ENCODE measurements around the gene ATXN10.

Gene ATXN10

DNA sequence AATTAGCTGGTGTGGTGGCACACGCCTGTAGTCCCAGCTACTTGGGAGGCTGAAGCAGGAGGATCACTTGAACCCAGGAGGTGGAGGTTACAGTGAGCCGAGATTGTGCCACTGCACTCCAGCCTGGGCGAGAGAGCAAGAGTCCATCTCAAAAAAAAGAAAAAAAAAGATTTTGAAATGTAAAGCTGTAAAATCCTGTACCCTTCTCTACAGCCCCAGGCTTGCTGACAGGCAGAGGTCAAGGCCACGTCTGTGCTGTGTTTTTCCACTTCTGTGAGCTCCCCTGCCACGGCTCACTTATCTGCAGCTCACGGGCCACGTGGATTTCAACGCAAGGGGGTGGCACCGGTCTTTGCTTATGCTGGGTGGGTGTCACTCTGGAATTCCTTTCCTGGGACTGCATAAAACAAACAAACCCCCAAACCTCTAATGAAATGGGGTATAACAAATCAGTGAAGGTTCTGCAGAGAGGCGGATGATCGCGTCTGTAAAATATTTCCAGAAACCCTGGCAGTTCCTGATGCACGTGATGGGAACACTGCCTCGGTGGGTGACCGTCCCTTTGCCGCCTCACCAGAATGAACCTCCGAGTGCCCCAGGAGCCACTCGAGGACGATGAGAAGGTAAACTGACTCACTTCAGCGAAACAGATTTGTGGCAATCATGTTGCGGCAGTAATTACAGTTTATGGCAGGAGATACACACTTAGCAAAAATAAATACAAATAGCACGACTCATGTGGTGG lies 44.0 kb upstream of the ATXN10 start:
- no peak overlapping the region for H3K27ac ChIP-seq (ENCODE audit: poor library complexity, severe bottlenecking)
- no peaks in the 10 kb centered on the region for H3K9me3 ChIP-seq (ENCODE audit: severe bottlenecking)
- H3K36me3 ChIP-seq (ENCODE audit: low read depth): no peaks in the 10 kb centered on the region
- no peak overlapping the region for H3K4me3 ChIP-seq (ENCODE audit: severe bottlenecking)
- H3K4me1 ChIP-seq (ENCODE audit: insufficient read depth, poor library complexity, severe bottlenecking): peaks cover 14% of the 10 kb centered on the region
- no peaks in the 10 kb centered on the region for H3K27me3 ChIP-seq (ENCODE audit: insufficient read depth, poor library complexity, severe bottlenecking)
- no peak for ATAC-seq (ENCODE audit: low read depth)
- DNase-seq (ENCODE audit: low spot score): no peak
- TF ChIP-seq, protein P1, sequence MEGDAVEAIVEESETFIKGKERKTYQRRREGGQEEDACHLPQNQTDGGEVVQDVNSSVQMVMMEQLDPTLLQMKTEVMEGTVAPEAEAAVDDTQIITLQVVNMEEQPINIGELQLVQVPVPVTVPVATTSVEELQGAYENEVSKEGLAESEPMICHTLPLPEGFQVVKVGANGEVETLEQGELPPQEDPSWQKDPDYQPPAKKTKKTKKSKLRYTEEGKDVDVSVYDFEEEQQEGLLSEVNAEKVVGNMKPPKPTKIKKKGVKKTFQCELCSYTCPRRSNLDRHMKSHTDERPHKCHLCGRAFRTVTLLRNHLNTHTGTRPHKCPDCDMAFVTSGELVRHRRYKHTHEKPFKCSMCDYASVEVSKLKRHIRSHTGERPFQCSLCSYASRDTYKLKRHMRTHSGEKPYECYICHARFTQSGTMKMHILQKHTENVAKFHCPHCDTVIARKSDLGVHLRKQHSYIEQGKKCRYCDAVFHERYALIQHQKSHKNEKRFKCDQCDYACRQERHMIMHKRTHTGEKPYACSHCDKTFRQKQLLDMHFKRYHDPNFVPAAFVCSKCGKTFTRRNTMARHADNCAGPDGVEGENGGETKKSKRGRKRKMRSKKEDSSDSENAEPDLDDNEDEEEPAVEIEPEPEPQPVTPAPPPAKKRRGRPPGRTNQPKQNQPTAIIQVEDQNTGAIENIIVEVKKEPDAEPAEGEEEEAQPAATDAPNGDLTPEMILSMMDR (IDR thresholded peaks at IDR 0.05; ENCODE audit: poor library complexity, severe bottlenecking): no peak

DNA sequence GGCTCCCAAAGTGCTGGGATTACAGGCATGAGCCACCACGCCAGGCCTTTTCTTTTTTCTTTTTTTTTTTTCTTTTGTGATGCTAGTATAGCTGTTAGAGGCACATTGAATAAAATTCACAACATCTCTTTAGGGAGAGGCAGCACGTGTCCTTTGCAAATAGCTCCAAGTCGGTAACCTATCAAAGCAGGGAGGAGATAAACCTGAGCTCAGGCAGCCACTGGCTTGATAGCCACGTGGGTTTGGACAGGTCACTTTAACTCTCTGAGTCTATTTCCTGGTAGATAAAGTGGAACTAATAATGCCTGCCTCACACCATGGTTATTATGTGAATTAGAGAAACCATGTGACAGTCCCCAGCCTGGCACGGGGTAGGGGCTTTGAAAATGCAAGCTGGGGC lies 43.1 kb upstream of the ATXN10 start:
- no peaks in the 10 kb centered on the region for H3K27me3 ChIP-seq (ENCODE audit: insufficient read depth, poor library complexity, severe bottlenecking)
- no peak overlapping the region for H3K4me3 ChIP-seq (ENCODE audit: severe bottlenecking)
- DNase-seq (ENCODE audit: low spot score) (no peak), ATAC-seq (ENCODE audit: low read depth) (no peak)
- H3K4me1 ChIP-seq (ENCODE audit: insufficient read depth, poor library complexity, severe bottlenecking): peaks cover 14% of the 10 kb centered on the region
- H3K9me3 ChIP-seq (ENCODE audit: severe bottlenecking): no peaks in the 10 kb centered on the region
- TF ChIP-seq, protein P1 (IDR thresholded peaks at IDR 0.05; ENCODE audit: poor library complexity, severe bottlenecking): no peak
- H3K36me3 ChIP-seq (ENCODE audit: low read depth): no peaks in the 10 kb centered on the region
- H3K27ac ChIP-seq (ENCODE audit: poor library complexity, severe bottlenecking): no peak overlapping the region

DNA sequence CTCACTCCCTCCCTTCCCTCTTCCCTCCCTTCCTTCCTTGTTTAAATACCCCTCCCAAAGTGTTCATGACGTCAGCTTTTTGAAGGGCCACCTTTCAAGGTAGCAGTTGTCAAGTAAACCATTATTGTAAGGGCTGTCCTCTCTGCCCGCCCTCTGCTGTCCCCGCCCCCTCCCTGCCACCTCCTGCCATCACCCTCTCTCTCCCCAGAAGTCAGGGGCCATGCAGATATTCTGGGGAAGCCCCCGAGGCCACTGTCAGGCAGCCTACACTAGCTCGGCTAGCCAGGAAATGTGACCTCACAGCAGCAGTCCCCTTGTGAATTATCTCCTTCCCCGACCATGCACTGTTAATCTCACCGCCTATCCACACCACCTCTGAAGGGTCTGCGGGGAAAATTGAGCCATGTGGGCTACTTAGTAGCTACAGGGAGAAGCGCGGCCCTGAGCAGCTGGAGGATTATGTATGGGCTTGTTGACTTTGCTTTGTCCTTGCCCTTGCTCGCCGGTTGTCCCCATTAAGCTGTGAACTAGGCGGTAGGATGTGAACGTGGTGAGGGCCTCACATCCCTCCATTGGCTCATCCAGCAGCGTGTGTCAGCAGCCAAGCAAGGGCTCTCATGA lies 42.1 kb upstream of the ATXN10 start:
- no peaks in the 10 kb centered on the region for H3K9me3 ChIP-seq (ENCODE audit: severe bottlenecking)
- H3K27ac ChIP-seq (ENCODE audit: poor library complexity, severe bottlenecking): no peak overlapping the region
- H3K36me3 ChIP-seq (ENCODE audit: low read depth): no peaks in the 10 kb centered on the region
- TF ChIP-seq, protein P1 (IDR thresholded peaks at IDR 0.05; ENCODE audit: poor library complexity, severe bottlenecking): no peak
- H3K4me1 ChIP-seq (ENCODE audit: insufficient read depth, poor library complexity, severe bottlenecking): peaks cover 14% of the 10 kb centered on the region
- no peaks in the 10 kb centered on the region for H3K27me3 ChIP-seq (ENCODE audit: insufficient read depth, poor library complexity, severe bottlenecking)
- no peak for DNase-seq (ENCODE audit: low spot score)
- no peak for ATAC-seq (ENCODE audit: low read depth)
- H3K4me3 ChIP-seq (ENCODE audit: severe bottlenecking): no peak overlapping the region

DNA sequence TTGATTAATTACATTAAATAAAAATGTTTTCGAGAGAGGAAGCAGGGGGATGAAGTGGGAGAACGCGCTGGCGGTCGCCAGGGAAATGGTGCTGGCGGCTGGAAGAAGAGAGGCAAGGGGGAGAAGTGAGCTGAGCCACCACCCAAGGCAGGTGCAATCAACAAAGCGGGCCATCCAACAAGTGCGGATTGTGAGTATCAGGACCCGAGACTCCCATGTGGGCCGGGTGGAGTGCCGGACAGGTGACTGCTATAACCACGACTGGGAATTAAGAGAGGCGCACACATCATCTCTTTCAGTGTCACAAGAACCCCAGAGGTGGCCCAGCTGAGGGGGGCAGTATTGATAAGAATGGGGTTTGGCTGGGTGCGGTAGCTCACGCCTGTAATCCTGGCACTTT lies 41.2 kb upstream of the ATXN10 start:
- Histone ChIP-seq H3K27ac (ENCODE audit: poor library complexity, severe bottlenecking) (no peak overlapping the region), H3K4me3 (ENCODE audit: severe bottlenecking) (no peak overlapping the region), H3K4me1 (ENCODE audit: insufficient read depth, poor library complexity, severe bottlenecking) (peaks cover 14% of the 10 kb centered on the region), H3K9me3 (ENCODE audit: severe bottlenecking) (no peaks in the 10 kb centered on the region), H3K27me3 (ENCODE audit: insufficient read depth, poor library complexity, severe bottlenecking) (no peaks in the 10 kb centered on the region), H3K36me3 (ENCODE audit: low read depth) (no peaks in the 10 kb centered on the region)
- DNase-seq (ENCODE audit: low spot score) (no peak), ATAC-seq (ENCODE audit: low read depth) (no peak)
- TF ChIP-seq, protein P1 (IDR thresholded peaks at IDR 0.05; ENCODE audit: poor library complexity, severe bottlenecking): no peak

Measured in RWPE2 (cell line).